Spleen (tissue), 7 donors: ENCODE results near the gene ADAMTS18.

Experiments used
- CTCF ChIP-seq, 11 experiments: fragments of 200-600 bp in 7 of 11; fragments of 450-650 bp in 4 of 11; sonication (generic) in 4 of 11; IDR thresholded peaks in 8 of 11; conservative IDR thresholded peaks in 3 of 11; 1 replicate in 7 of 11; 2 replicates in 4 of 11; pipeline versions ENCODE4 v1.4.0 to v1.8.0; 2016 to 2021; ENCODE audit warnings: antibody characterized with exemption in 11 of 11, inconsistent platforms in 4 of 11, mild to moderate bottlenecking in 1 of 11
- POLR2A ChIP-seq, 3 donors: fragments of 450-650 bp; IDR thresholded peaks; one replicate each; pipeline ENCODE4 v1.5.1; 2017; ENCODE audit warnings: antibody characterized with exemption in 3 of 3, mild to moderate bottlenecking in 1 of 3
- donor health status: DM: no; HTN: no; CAD: no; lungs with moderate emphysema.
- donor health status: DM: no; HTN: no; CAD: no.
- donor health status: DM: no; HTN: no; CAD: no.

GRCh38 chr16:77335652-77336234 is 99.1 kb downstream of the ADAMTS18 start:
- TF ChIP-seq POLR2A (IDR thresholded peaks at IDR 0.05) = no peak
- no peak for TF ChIP-seq CTCF (IDR thresholded peaks at IDR 0.05 in 8 of 11, conservative IDR thresholded peaks at IDR 0.05 in 3 of 11)
